HCT116 (cell line): ENCODE data around the gene ADAMTS16. TPM values are rescaled to one million over a fixed set of nuclear protein-coding genes. Genes with fewer than 3 reads are reported as not detected.

Experiments
- ATAC-seq: fragments of 200-7000 bp; cut with Tn5 transposase; 2 replicates; pipeline ENCODE4 v1.9.1; 2020; ENCODE audit warnings: mild to moderate bottlenecking, moderate library complexity
- BruUV-seq: library from RNA; stranded (reverse); fragments of 400-500 nt; replicated peaks from 2 replicates; lab custom pipeline; 2021; lab: Mats Ljungman, UMichigan
- CTCF ChIA-PET: fragments of 300-600 bp; sonication (Branson Sonifier 250); formaldehyde crosslinking; loops from one replicate; lab custom pipeline; 2021; ENCODE audit warnings: antibody characterized with exemption; lab: Charles Lee
- POLR2A ChIA-PET: fragments of 300-600, 350-600 bp; sonication (Branson Sonifier 250); formaldehyde crosslinking; loops from one replicate; lab custom pipeline; 2021; ENCODE audit warnings: antibody characterized with exemption; lab: Charles Lee
- RAD21 ChIA-PET, 2 experiments: fragments of 300-600 bp; sonication (Branson Sonifier 250); formaldehyde crosslinking; loops; one replicate each; lab custom pipeline; 2023; ENCODE audit warnings: low total read pairs in 2 of 2; ENCODE audit not compliant: uncharacterized antibody in 2 of 2, unreplicated experiment in 2 of 2, low non-redundant PET in 1 of 2; lab: Charles Lee
- DNase-seq: peaks from one replicate; pipeline ENCODE4 v3.0.0-alpha.2; 2010; ENCODE audit warnings: low read depth, low spot score
- H2AFZ ChIP-seq: fragments of 200-600 bp; shearing (Covaris generic), sonication (generic); 2 replicates; pipeline ENCODE4 v1.6.1; 2017; ENCODE audit warnings: low read depth, mixed run types, mixed read lengths, antibody characterized with exemption, low read length; ENCODE audit not compliant: poor library complexity, severe bottlenecking
- H3K27ac ChIP-seq: 2 replicates; pipeline ENCODE4 v1.5.1; 2012; ENCODE audit warnings: low read depth, low read length
- H3K27me3 ChIP-seq: fragments of 200-600 bp; sonication (generic); 2 replicates; pipeline ENCODE4 v1.6.1; 2016; ENCODE audit warnings: mixed run types, low read length, mixed read lengths; ENCODE audit not compliant: insufficient read depth
- H3K36me3 ChIP-seq, 2 experiments: fragments of 200-500 bp in 1 of 2; fragments of 200-600 bp in 1 of 2; sonication (Bioruptor generic) in 1 of 2; sonication (generic) in 1 of 2; 2 replicates each; pipeline versions ENCODE4 v1.5.1 to v1.6.1; 2014 to 2016; ENCODE audit warnings: low read length in 2 of 2, inconsistent platforms in 1 of 2, mixed read lengths in 1 of 2, mixed run types in 1 of 2; ENCODE audit not compliant: insufficient read depth in 2 of 2, control insufficient read depth in 1 of 2
- H3K4me1 ChIP-seq, 2 experiments: fragments of 200-600 bp in 1 of 2; sonication (generic) in 1 of 2; 2 replicates each; pipeline versions ENCODE4 v1.5.1 to v1.6.1; 2012 to 2017; ENCODE audit warnings: low read length in 2 of 2, inconsistent platforms in 1 of 2, mild to moderate bottlenecking in 1 of 2, mixed read lengths in 1 of 2, mixed run types in 1 of 2, moderate library complexity in 1 of 2; ENCODE audit not compliant: insufficient read depth in 2 of 2, control insufficient read depth in 1 of 2
- H3K4me2 ChIP-seq: fragments of 200-600 bp; sonication (generic); 2 replicates; pipeline ENCODE4 v1.6.1; 2017; ENCODE audit warnings: mixed run types, low read length, mixed read lengths
- H3K4me3 ChIP-seq, 2 experiments: fragments of 200-600 bp in 1 of 2; sonication (generic) in 1 of 2; replicated peaks in 1 of 2; 2 replicates each; pipeline ENCODE4 v1.5.1; 2011 to 2016; ENCODE audit warnings: low read length in 2 of 2, control low read depth in 1 of 2, low read depth in 1 of 2, mild to moderate bottlenecking in 1 of 2, mixed read lengths in 1 of 2, mixed run types in 1 of 2
- H3K79me2 ChIP-seq: fragments of 200-600 bp; sonication (generic); 2 replicates; pipeline ENCODE4 v1.6.1; 2017; ENCODE audit warnings: mild to moderate bottlenecking, mixed run types, low read length, moderate library complexity, mixed read lengths; ENCODE audit not compliant: insufficient read depth
- H3K9ac ChIP-seq: fragments of 200-600 bp; sonication (generic); 2 replicates; pipeline ENCODE4 v1.6.1; 2016; ENCODE audit warnings: low read length, mixed read lengths
- H3K9me2 ChIP-seq: fragments of 200-600 bp; sonication (generic), shearing (Covaris generic); 2 replicates; pipeline ENCODE4 v1.6.1; 2017; ENCODE audit warnings: mixed run types, mild to moderate bottlenecking, moderate library complexity; ENCODE audit not compliant: insufficient read depth
- H3K9me3 ChIP-seq, 2 experiments: fragments of 200-500 bp in 1 of 2; fragments of 200-600 bp in 1 of 2; sonication (Bioruptor generic) in 1 of 2; sonication (generic) in 1 of 2; 2 replicates each; pipeline ENCODE4 v1.6.1; 2014 to 2017; ENCODE audit warnings: low read length in 2 of 2, mixed read lengths in 2 of 2, inconsistent platforms in 1 of 2, low read depth in 1 of 2, mild to moderate bottlenecking in 1 of 2, mixed run types in 1 of 2, moderate library complexity in 1 of 2; ENCODE audit not compliant: control insufficient read depth in 1 of 2, insufficient read depth in 1 of 2
- H4K20me1 ChIP-seq: fragments of 200-600 bp; sonication (generic), shearing (Covaris generic); 2 replicates; pipeline ENCODE4 v1.6.1; 2017; ENCODE audit warnings: mixed run types, mild to moderate bottlenecking, moderate library complexity; ENCODE audit not compliant: insufficient read depth
- CBX3 ChIP-seq: IDR thresholded peaks from 2 replicates; pipeline ENCODE4 v1.6.1; 2012; ENCODE audit warnings: low read depth
- CEBPB ChIP-seq: IDR thresholded peaks from 2 replicates; pipeline ENCODE4 v1.6.1; 2012; ENCODE audit warnings: low read depth
- EGR1 ChIP-seq: IDR thresholded peaks from 2 replicates; pipeline ENCODE4 v1.6.1; 2012; ENCODE audit warnings: low read depth
- ELF1 ChIP-seq: IDR thresholded peaks from 2 replicates; pipeline ENCODE4 v1.6.1; 2012; ENCODE audit warnings: low read depth, borderline replicate concordance
- EZH2 ChIP-seq: fragments of 200-600 bp; sonication (generic); IDR thresholded peaks from 2 replicates; pipeline ENCODE4 v1.6.1; 2017; ENCODE audit warnings: antibody characterized with exemption, mixed run types
- EZH2phosphoT487 ChIP-seq: fragments of 200-600 bp; IDR thresholded peaks from 2 replicates; pipeline ENCODE4 v1.6.1; 2018; ENCODE audit warnings: antibody characterized with exemption, borderline replicate concordance
- FOSL1 ChIP-seq: IDR thresholded peaks from 2 replicates; pipeline ENCODE4 v1.6.1; 2012; ENCODE audit warnings: low read depth
- JUND ChIP-seq: IDR thresholded peaks from 2 replicates; pipeline ENCODE4 v1.6.1; 2012
- POLR2A ChIP-seq: IDR thresholded peaks from 2 replicates; pipeline ENCODE4 v1.7.0; 2011; ENCODE audit warnings: borderline replicate concordance; ENCODE audit not compliant: insufficient read depth, insufficient read length; ENCODE audit errors: extremely low read depth
- POLR2AphosphoS5 ChIP-seq: IDR thresholded peaks from 2 replicates; pipeline ENCODE4 v1.6.1; 2011; ENCODE audit warnings: mild to moderate bottlenecking, low read depth, low read length, moderate library complexity
- RAD21 ChIP-seq: IDR thresholded peaks from 2 replicates; pipeline ENCODE4 v1.6.1; 2012; ENCODE audit warnings: low read depth, mild to moderate bottlenecking
- SIN3A ChIP-seq: IDR thresholded peaks from 2 replicates; pipeline ENCODE4 v1.6.1; 2012; ENCODE audit warnings: low read depth
- SP1 ChIP-seq: IDR thresholded peaks from 2 replicates; pipeline ENCODE4 v1.6.1; 2012; ENCODE audit warnings: low read depth
- SRF ChIP-seq: IDR thresholded peaks from 2 replicates; pipeline ENCODE4 v1.6.1; 2012; ENCODE audit warnings: low read depth
- TCF7L2 ChIP-seq: IDR thresholded peaks from 2 replicates; pipeline ENCODE4 v1.7.0; 2011; ENCODE audit warnings: borderline replicate concordance, inconsistent platforms; ENCODE audit not compliant: insufficient read depth, insufficient read length; ENCODE audit errors: extremely low read depth
- ZFX ChIP-seq: fragments of 450-650 bp; IDR thresholded peaks from 2 replicates; pipeline ENCODE4 v1.6.1; 2017
- ZNF274 ChIP-seq: fragments of 200-500 bp; sonication (Bioruptor generic); IDR thresholded peaks from 2 replicates; pipeline ENCODE4 v1.6.1; 2014; ENCODE audit warnings: mild to moderate bottlenecking, low read depth, low read length, inconsistent platforms
- intact Hi-C: fragments of 100-400 bp; cut with micrococcal nuclease; formaldehyde crosslinking; loops from 2 replicates; pipeline ENCODE4 v1.10.0; 2022
- total RNA-seq: library from RNA; stranded (reverse); gene quantifications from one replicate; pipeline ENCODE4 v1.2.1, GENCODE V29; 2021; ENCODE audit not compliant: unreplicated experiment
- TF ChIP-seq, protein P1 (sequence below): IDR thresholded peaks from 2 replicates; pipeline ENCODE4 v1.6.1; 2011; ENCODE audit warnings: mild to moderate bottlenecking, low read length, moderate library complexity; ENCODE audit not compliant: insufficient replicate concordance; ENCODE audit errors: extremely low read depth
- TF ChIP-seq, protein P2 (sequence below): IDR thresholded peaks from 2 replicates; pipeline ENCODE4 v1.6.1; 2012; ENCODE audit warnings: low read depth
- TF ChIP-seq, protein P3 (sequence below): IDR thresholded peaks from 2 replicates; pipeline ENCODE4 v1.6.1; 2012
- TF ChIP-seq, protein P4 (sequence below): IDR thresholded peaks from 2 replicates; pipeline ENCODE4 v1.6.1; 2012

The ADAMTS16 gene
- total RNA-seq, 1 experiment from 2014 or later = 2.4 TPM

DNA sequence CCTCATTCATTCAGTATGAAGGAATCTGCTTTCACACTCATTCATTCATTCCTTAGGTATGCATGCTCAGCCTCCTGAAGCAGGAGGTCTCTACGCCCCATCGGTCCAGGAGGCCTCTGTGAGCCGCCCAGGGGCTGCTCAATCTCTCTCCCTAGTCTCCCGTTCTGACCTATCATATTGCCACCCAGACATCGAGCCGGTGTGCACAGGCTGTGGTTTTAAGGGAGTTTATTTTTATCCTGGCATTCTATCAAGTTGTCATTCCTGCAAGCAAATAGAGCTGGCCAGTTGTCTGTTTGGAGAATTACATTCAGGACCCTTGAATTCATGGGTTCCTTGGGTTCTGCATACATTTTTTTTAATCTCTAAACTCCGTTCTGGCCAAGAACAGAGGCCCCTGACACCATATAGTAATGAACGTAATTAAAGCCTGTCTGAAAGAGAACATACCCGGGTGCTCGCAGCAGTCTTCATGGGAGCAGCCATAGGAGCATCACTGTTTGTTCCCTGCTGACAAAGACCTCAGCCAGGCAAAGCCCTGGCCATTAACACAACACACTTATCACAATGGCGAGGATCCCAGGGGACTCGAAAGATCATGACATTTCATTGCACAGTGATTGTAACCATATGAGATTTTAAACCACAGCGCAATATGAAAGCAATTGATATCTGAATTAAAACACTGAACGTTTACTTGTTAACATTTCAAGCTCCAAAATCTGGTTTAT lies 80.9 kb downstream of the ADAMTS16 start (continued):
- TF ChIP-seq, protein P1, sequence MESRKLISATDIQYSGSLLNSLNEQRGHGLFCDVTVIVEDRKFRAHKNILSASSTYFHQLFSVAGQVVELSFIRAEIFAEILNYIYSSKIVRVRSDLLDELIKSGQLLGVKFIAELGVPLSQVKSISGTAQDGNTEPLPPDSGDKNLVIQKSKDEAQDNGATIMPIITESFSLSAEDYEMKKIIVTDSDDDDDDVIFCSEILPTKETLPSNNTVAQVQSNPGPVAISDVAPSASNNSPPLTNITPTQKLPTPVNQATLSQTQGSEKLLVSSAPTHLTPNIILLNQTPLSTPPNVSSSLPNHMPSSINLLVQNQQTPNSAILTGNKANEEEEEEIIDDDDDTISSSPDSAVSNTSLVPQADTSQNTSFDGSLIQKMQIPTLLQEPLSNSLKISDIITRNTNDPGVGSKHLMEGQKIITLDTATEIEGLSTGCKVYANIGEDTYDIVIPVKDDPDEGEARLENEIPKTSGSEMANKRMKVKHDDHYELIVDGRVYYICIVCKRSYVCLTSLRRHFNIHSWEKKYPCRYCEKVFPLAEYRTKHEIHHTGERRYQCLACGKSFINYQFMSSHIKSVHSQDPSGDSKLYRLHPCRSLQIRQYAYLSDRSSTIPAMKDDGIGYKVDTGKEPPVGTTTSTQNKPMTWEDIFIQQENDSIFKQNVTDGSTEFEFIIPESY = no peak
- TF ChIP-seq, protein P2, sequence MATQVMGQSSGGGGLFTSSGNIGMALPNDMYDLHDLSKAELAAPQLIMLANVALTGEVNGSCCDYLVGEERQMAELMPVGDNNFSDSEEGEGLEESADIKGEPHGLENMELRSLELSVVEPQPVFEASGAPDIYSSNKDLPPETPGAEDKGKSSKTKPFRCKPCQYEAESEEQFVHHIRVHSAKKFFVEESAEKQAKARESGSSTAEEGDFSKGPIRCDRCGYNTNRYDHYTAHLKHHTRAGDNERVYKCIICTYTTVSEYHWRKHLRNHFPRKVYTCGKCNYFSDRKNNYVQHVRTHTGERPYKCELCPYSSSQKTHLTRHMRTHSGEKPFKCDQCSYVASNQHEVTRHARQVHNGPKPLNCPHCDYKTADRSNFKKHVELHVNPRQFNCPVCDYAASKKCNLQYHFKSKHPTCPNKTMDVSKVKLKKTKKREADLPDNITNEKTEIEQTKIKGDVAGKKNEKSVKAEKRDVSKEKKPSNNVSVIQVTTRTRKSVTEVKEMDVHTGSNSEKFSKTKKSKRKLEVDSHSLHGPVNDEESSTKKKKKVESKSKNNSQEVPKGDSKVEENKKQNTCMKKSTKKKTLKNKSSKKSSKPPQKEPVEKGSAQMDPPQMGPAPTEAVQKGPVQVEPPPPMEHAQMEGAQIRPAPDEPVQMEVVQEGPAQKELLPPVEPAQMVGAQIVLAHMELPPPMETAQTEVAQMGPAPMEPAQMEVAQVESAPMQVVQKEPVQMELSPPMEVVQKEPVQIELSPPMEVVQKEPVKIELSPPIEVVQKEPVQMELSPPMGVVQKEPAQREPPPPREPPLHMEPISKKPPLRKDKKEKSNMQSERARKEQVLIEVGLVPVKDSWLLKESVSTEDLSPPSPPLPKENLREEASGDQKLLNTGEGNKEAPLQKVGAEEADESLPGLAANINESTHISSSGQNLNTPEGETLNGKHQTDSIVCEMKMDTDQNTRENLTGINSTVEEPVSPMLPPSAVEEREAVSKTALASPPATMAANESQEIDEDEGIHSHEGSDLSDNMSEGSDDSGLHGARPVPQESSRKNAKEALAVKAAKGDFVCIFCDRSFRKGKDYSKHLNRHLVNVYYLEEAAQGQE = no peak
- TF ChIP-seq SRF = no peak
- TF ChIP-seq RAD21 = no peak
- no peak for TF ChIP-seq CBX3
- no peak for TF ChIP-seq SIN3A
- no peak for TF ChIP-seq EGR1

DNA sequence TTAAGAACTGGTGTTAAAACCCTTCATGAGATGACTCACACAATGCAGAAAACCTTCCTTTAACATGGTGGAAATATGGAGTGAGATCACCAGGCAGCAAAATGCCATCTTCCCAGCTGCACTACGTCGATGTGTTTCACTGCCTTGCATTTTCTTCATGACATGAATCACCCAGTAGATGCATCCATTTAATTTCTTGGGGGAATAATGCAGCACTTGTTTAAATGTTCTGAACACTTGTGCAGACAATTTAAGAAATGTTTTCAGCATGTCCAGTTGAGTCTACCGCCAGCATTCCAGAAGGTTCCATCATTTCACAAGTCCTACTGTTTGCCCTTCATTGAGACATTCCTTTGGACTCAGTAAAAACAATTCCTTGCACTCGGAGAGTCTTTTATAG lies 81.6 kb downstream of the ADAMTS16 start:
- intact Hi-C loops = no loop called here
- ATAC-seq = no peak
- CTCF ChIA-PET = no interaction called here
- no peak for TF ChIP-seq SIN3A
- TF ChIP-seq TCF7L2 = no peak
- TF ChIP-seq CEBPB = no peak
- TF ChIP-seq, protein P3, sequence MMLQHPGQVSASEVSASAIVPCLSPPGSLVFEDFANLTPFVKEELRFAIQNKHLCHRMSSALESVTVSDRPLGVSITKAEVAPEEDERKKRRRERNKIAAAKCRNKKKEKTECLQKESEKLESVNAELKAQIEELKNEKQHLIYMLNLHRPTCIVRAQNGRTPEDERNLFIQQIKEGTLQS = no peak
- no peak for TF ChIP-seq POLR2AphosphoS5
- TF ChIP-seq, protein P4, sequence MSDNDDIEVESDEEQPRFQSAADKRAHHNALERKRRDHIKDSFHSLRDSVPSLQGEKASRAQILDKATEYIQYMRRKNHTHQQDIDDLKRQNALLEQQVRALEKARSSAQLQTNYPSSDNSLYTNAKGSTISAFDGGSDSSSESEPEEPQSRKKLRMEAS = no peak
- TF ChIP-seq SP1 = no peak
- TF ChIP-seq ZFX = no peak
- no peak for TF ChIP-seq ELF1
- no peak for TF ChIP-seq JUND
- TF ChIP-seq POLR2A = no peak
- TF ChIP-seq RAD21 = no peak
- no peak for TF ChIP-seq EGR1
- TF ChIP-seq FOSL1 = no peak
- TF ChIP-seq EZH2 = no peak
- no peak for TF ChIP-seq ZNF274
- TF ChIP-seq EZH2phosphoT487 = no peak

More for the DNA sequence above, 81.6 kb downstream of the ADAMTS16 start:
- Histone ChIP-seq H3K9me3 (no peaks in the 10 kb centered on the region), H4K20me1 (no peaks in the 10 kb centered on the region), H3K9me2 (no peaks in the 10 kb centered on the region), H3K36me3 (no peaks in the 10 kb centered on the region), H3K27ac (no peak overlapping the region), H3K4me3 (no peak overlapping the region), H2AFZ (no peak overlapping the region), H3K27me3 (no peaks in the 10 kb centered on the region), H3K4me1 (no peaks in the 10 kb centered on the region), H3K9ac (no peak overlapping the region), H3K79me2 (no peaks in the 10 kb centered on the region), H3K4me2 (no peak overlapping the region)
- ChIA-PET RAD21 (no interaction called here), POLR2A (no interaction called here)
- BruUV-seq = no TSS peak
- DNase-seq = no peak
